ENCODE data around the gene CFAP61.

The CFAP61 gene

GRCh38 chr20:20364593-20365479 is 312.5 kb downstream of the CFAP61 start:
- Mint-ChIP-seq H3K27me3 (peaks cover 90% of the 10 kb centered on the region), H3K4me1 (peaks cover 21% of the 10 kb centered on the region), H3K27ac (no peak overlapping the region), H3K9me3 (no peaks in the 10 kb centered on the region), H3K4me3 (no peak overlapping the region), H3K36me3 (peaks cover 2% of the 10 kb centered on the region)
- no peak for DNase-seq
- CTCF ChIA-PET, result no interaction called here

GRCh38 chr20:20365480-20366161 is 313.3 kb downstream of the CFAP61 start:
- CTCF ChIA-PET, result no interaction called here
- no peaks in the 10 kb centered on the region for H3K9me3 Mint-ChIP-seq
- DNase-seq, result no peak
- peaks cover 2% of the 10 kb centered on the region for H3K36me3 Mint-ChIP-seq
- H3K4me3 Mint-ChIP-seq, result no peak overlapping the region
- H3K27me3 Mint-ChIP-seq, result peaks cover 91% of the 10 kb centered on the region
- peaks cover 22% of the 10 kb centered on the region for H3K4me1 Mint-ChIP-seq
- no peak overlapping the region for H3K27ac Mint-ChIP-seq

GRCh38 chr20:20366551-20366875 is 314.2 kb downstream of the CFAP61 start:
- H3K4me1 Mint-ChIP-seq, result peaks cover 20% of the 10 kb centered on the region
- CTCF ChIA-PET, result no interaction called here
- DNase-seq, result no peak
- H3K4me3 Mint-ChIP-seq, result no peak overlapping the region
- peaks cover 2% of the 10 kb centered on the region for H3K36me3 Mint-ChIP-seq
- H3K9me3 Mint-ChIP-seq, result no peaks in the 10 kb centered on the region
- H3K27me3 Mint-ChIP-seq, result peaks cover 89% of the 10 kb centered on the region
- H3K27ac Mint-ChIP-seq, result no peak overlapping the region

- H3K4me3 Mint-ChIP-seq, result no peak overlapping the region
- H3K9me3 Mint-ChIP-seq, result no peaks in the 10 kb centered on the region
- H3K36me3 Mint-ChIP-seq, result peaks cover 2% of the 10 kb centered on the region
- H3K27ac Mint-ChIP-seq, result no peak overlapping the region
- peaks cover 20% of the 10 kb centered on the region for H3K4me1 Mint-ChIP-seq
- DNase-seq, result no peak
- peaks cover 89% of the 10 kb centered on the region for H3K27me3 Mint-ChIP-seq
- CTCF ChIA-PET, result no interaction called here
Observed at GRCh38 chr20:20366876-20367574, 314.7 kb downstream of the CFAP61 start.

GRCh38 chr20:20367575-20368417 is 315.5 kb downstream of the CFAP61 start, which contains the start of gene INSM1:
Gene INSM1, plus strand, starts transcription at chr20:20368104. Its CDS starts 164 bp downstream, at chr20:20368268.
- DNase-seq, result no peak
- Mint-ChIP-seq H3K27ac (no peak within 1 kb of the TSS), H3K4me1 (peaks cover 20% of the 10 kb centered on the region), H3K4me3 (no peak within 1 kb of the TSS), H3K27me3 (peaks cover 88% of the 10 kb centered on the region), H3K36me3 (peaks cover 2% of the 10 kb centered on the region), H3K9me3 (no peaks in the 10 kb centered on the region)
- CTCF ChIA-PET, result no interaction called here

- peaks cover 88% of the 10 kb centered on the region for H3K27me3 Mint-ChIP-seq
- DNase-seq, result peak; percentile 21
- peaks cover 2% of the 10 kb centered on the region for H3K36me3 Mint-ChIP-seq
- CTCF ChIA-PET, result no interaction called here
- H3K27ac Mint-ChIP-seq, result no peak overlapping the region
- no peak overlapping the region for H3K4me3 Mint-ChIP-seq
- H3K4me1 Mint-ChIP-seq, result peaks cover 20% of the 10 kb centered on the region
- H3K9me3 Mint-ChIP-seq, result no peaks in the 10 kb centered on the region
Observed at GRCh38 chr20:20368418-20369249, 316.3 kb downstream of the CFAP61 start.

- DNase-seq, result no peak
- peaks cover 17% of the 10 kb centered on the region for H3K4me1 Mint-ChIP-seq
- H3K27me3 Mint-ChIP-seq, result peaks cover 87% of the 10 kb centered on the region
- peak overlapping the region; percentile 71 for H3K27ac Mint-ChIP-seq
- H3K36me3 Mint-ChIP-seq, result peaks cover 2% of the 10 kb centered on the region
- H3K9me3 Mint-ChIP-seq, result no peaks in the 10 kb centered on the region
- H3K4me3 Mint-ChIP-seq, result peak overlapping the region; percentile 45
- CTCF ChIA-PET, result interaction anchor here (3.5 kb wide), 1 partner anchor 10 kb away, joined by 10 read pairs; no protein-coding TSS in a partner anchor
Observed at GRCh38 chr20:20369250-20370093, 317.1 kb downstream of the CFAP61 start.

- H3K4me3 Mint-ChIP-seq, result peak overlapping the region; percentile 45
- H3K4me1 Mint-ChIP-seq, result peaks cover 17% of the 10 kb centered on the region
- peaks cover 87% of the 10 kb centered on the region for H3K27me3 Mint-ChIP-seq
- CTCF ChIA-PET, result interaction anchor here (3.5 kb wide), 1 partner anchor 11 kb away, joined by 10 read pairs; no protein-coding TSS in a partner anchor
- H3K36me3 Mint-ChIP-seq, result peaks cover 2% of the 10 kb centered on the region
- H3K9me3 Mint-ChIP-seq, result no peaks in the 10 kb centered on the region
- no peak for DNase-seq
- H3K27ac Mint-ChIP-seq, result peak overlapping the region; percentile 71
Observed at GRCh38 chr20:20370094-20370575, 317.8 kb downstream of the CFAP61 start.

GRCh38 chr20:20371083-20371482 is 318.8 kb downstream of the CFAP61 start:
- Mint-ChIP-seq H3K4me1 (peaks cover 12% of the 10 kb centered on the region), H3K27me3 (peaks cover 87% of the 10 kb centered on the region), H3K9me3 (no peaks in the 10 kb centered on the region), H3K4me3 (no peak overlapping the region), H3K27ac (no peak overlapping the region), H3K36me3 (no peaks in the 10 kb centered on the region)
- CTCF ChIA-PET, result interaction anchor here (3.5 kb wide), 1 partner anchor 12 kb away, joined by 10 read pairs; no protein-coding TSS in a partner anchor
- no peak for DNase-seq

- Mint-ChIP-seq H3K9me3 (no peaks in the 10 kb centered on the region), H3K4me1 (peaks cover 9% of the 10 kb centered on the region), H3K27ac (no peak overlapping the region), H3K27me3 (peaks cover 82% of the 10 kb centered on the region), H3K4me3 (no peak overlapping the region), H3K36me3 (no peaks in the 10 kb centered on the region)
- CTCF ChIA-PET, result interaction anchor here (3.5 kb wide), 1 partner anchor 13 kb away, joined by 10 read pairs; no protein-coding TSS in a partner anchor
- no peak for DNase-seq
Observed at GRCh38 chr20:20371681-20372080, 319.3 kb downstream of the CFAP61 start.

GRCh38 chr20:20373091-20373571 is 320.8 kb downstream of the CFAP61 start:
- DNase-seq, result no peak
- no peaks in the 10 kb centered on the region for H3K9me3 Mint-ChIP-seq
- H3K36me3 Mint-ChIP-seq, result no peaks in the 10 kb centered on the region
- H3K27me3 Mint-ChIP-seq, result peaks cover 71% of the 10 kb centered on the region
- peaks cover 5% of the 10 kb centered on the region for H3K4me1 Mint-ChIP-seq
- CTCF ChIA-PET, result interaction anchor here (3.5 kb wide), 1 partner anchor 14 kb away, joined by 10 read pairs; no protein-coding TSS in a partner anchor
- H3K27ac Mint-ChIP-seq, result no peak overlapping the region
- H3K4me3 Mint-ChIP-seq, result no peak overlapping the region

- CTCF ChIA-PET, result no interaction called here
- Mint-ChIP-seq H3K27ac (no peak overlapping the region), H3K9me3 (peaks cover 4% of the 10 kb centered on the region), H3K4me3 (no peak overlapping the region), H3K27me3 (peaks cover 58% of the 10 kb centered on the region), H3K36me3 (no peaks in the 10 kb centered on the region), H3K4me1 (no peaks in the 10 kb centered on the region)
- DNase-seq, result no peak
Observed at GRCh38 chr20:20375862-20376261, 323.5 kb downstream of the CFAP61 start.

Measured in activated naive CD4-positive, alpha-beta T cell treated with anti-CD3 and anti-CD28 coated beads, Interleukin-2, amount 10 ng/mL, durations not matched to agents 7 days and 5 days (primary cell).